Glomerular visceral epithelial cell (primary cell): ENCODE measurements around the gene ABCA3.

Source experiments
- DNase-seq: peaks from one replicate; pipeline ENCODE4 v3.0.0-alpha.2; 2016; ENCODE audit errors: extremely low spot score

The ABCA3 gene

DNA sequence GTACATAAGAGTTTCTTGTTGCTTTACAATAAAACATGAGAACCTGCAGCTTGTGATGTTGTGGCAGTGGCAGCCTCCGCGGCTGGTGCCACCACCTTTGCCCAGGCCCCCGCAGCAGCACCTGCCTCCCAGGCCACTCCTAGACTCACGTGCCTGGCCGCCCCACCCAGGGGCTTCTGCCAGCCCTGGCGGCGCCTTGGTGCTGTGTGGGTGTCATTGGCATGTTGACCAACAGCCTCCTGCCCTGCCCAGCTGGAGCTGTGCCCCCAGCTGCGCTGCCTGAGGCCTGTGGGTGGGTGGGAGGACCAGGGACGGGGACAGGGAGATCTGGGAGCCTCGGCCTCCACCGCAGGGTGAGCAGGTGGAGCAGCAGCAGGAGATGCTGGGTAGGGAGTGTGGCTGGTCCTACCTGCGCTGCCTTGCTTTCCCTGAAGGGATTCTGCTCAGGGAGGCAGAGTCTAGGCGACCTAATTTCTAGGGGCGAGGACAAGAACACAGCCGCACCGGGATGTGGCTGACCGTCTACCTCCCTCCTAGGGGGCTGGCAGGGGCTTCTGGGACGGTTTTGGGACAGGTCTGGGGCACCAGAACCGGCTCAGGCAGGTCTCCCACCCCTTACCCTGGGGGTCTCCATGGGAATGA is 104.7 kb downstream of the ABCA3 start:
- DNase-seq: no peak

DNA sequence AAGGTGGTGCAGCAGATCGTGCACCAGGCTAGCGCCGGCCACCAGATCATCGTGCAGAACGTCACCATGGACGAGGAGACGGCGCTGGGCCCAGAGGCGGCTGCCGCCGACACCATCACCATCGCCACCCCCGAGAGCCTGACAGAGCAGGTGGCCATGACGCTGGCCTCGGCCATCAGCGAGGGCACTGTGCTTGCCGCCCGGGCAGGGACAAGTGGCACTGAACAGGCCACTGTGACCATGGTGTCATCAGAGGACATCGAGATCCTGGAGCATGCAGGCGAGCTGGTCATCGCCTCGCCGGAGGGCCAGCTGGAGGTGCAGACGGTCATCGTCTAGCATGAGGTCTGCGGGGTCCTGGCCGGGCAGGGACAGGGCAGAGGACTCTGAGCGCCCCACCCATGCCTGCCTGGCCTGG is 105.3 kb downstream of the ABCA3 start:
- no peak for DNase-seq

DNA sequence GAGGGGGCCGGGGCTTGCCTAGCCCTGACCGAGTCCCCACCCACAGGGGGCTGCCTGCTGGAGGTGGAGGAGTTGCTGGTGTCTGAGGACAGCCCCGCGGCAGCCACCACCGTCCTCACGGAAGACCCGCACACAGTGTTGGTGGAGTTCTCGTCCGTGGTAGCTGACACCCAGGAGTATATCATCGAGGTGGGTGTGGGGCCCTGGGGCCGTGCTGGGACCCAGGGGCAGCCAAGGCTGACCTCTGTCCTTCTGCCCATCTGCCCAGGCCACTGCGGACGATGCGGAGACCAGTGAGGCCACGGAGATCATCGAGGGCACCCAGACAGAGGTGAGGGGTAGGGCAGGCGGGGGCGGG is 105.7 kb downstream of the ABCA3 start:
- no peak for DNase-seq

DNA sequence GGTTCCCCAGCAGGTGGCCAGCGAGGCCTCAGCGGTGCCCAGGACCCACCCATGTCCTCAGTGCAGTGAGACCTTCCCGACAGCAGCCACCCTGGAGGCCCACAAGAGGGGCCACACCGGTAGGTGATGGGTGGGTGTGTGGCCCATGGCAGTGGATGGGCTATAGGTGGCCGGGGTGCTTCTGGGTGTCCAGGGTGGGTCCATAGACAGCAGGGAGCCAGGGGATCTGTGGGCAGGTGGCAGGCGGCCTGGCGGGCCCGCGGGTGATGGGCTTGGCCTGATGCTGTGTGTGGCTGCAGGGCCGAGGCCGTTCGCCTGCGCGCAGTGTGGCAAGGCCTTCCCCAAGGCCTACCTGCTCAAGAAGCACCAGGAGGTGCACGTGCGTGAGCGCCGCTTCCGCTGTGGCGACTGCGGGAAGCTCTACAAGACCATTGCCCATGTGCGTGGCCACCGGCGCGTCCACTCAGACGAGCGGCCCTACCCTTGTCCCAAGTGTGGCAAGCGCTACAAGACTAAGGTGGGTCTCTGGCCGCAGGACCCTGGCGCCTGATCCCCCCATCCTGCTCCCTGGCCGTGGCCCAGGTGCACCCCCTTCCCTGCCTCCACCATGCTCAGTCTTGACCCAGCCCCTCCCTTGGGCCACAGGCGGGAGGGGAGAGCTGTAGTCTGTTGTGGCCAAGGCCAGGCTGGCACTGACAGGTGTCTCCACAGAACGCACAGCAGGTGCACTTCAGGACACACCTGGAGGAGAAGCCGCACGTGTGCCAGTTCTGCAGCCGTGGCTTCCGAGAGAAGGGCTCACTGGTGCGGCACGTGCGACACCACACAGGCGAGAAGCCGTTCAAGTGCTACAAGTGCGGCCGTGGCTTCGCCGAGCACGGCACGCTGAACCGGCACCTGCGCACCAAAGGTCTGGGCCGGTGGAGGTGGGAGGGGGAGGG is 106.4 kb downstream of the ABCA3 start:
- no peak for DNase-seq

DNA sequence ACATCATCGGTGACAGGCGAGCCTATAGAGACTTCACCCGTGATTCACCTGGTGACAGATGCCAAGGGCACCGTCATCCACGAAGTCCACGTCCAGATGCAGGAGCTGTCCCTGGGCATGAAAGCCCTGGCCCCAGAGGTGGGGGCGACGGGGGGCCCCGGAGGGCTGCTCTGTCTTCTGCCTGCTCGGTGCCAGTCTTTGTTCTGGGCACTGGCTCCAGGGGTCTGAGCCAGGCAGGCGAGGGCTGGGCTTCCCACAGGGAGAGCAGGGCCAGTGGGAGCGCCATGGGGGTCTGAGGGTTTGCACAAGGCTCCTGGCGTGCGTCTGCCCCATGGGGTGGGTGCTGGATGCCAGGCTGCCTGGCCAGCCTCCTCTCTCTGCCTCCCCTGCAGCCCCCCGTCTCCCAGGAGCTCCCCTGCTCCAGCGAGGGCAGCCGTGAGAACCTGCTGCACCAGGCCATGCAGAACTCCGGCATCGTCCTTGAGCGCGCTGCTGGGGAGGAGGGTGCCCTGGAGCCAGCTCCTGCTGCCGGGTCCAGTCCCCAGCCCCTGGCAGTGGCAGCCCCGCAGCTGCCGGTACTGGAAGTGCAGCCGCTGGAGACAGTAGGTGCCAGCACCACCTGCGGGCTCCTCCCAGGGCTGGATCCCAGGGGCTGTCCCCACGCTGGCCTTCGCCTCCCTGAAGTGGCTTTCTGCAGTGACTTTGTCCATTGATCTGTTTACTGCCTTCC is 107.3 kb downstream of the ABCA3 start:
- no peak for DNase-seq

DNA sequence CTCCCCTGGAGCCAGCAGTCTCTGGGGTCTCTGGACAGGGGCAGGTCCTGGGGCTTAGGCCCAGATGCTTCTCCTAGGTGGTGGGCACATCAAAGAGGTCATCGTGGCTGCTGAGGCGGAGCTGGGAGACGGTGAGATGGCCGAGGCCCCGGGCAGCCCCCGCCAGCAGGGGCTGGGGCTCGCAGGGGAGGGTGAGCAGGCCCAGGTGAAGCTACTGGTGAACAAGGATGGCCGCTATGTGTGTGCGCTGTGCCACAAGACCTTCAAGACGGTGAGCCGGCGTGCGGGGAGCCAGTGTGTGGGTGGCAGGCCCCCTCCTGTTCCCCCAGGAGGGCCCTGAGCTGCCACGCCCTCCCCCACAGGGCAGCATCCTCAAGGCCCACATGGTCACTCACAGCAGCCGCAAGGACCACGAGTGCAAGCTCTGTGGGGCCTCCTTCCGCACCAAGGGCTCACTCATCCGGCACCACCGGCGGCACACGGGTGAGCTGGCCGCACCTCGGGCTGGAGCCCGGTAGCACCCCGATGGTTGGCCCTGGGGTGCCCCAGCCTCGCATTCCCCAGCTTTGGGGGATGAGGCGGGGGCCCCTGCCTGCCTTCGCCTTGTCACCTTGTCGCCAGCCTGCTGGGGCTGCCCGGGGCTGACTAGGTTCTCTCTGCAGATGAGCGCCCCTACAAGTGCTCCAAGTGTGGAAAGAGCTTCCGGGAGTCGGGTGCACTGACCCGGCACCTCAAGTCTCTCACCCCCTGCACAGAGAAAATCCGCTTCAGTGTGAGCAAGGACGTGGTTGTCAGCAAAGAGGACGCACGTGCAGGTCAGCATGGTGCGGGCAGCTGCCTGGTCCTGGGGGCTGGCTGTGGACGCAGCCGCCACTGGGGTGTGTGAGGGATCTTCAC is 108.2 kb downstream of the ABCA3 start:
- DNase-seq: no peak

DNA sequence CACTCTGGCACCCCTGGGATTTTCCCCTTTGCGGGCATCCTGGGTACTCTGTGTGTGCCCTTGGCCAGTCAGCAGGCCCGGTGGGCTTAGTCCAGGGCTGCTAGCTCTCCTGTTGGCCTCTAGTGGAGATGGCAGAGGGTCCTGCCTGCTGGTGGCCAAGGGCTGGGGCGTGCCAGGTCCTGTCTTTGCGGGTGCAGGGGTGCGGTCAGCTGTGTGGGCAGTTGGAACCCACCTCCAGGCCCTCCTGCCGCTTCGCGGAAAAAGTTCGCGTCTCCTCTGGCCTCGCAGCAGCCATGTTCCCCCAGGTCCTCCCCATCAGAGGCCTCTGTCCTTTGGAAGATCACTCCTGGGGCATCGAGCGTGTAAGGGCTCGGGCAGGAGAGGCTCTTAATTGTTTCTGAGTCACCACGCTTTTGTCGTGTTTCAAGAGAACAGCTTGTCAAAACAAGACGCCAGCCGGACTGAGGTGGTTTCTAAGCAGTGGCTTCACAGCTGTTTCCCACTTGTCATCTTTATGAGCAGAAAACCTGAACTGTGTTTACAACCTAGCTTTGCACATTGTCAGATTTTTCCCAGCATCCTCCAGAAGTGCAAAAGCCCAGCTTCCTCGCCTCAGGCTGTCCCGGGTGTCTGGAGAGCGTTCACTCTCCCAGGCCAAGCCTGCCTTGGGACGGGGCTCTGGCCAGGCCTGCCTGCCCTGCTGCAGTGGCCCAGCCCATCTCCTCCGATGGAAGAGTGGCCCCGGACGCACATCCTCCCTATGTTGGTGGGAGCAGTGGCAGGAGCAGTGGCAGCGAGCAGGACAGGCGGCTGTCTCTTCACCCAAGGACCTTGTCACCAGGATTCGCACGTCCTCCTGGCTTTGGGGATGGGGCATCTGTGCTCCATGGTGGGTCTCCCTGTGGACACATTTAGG is 109.3 kb downstream of the ABCA3 start:
- DNase-seq: no peak

DNA sequence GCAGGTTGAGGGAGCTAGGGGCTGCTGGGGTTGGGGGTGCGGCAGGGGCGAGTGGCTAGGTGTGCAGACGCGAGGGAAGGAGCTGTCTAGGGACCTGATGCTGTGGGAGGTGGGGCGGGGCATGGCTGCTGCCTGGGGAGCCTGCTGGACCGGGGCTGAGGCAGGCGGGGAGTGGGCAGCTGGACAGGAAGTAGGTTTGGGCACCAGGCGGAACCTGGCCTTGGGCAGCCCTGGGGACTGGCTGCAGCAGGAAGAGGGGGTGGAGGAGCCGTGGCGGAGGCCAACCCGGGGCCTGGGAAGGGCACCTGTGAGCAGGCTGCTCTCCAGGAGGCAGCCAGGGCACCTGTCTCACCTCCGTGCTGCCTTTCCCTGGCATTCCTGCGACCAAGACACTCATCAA is 110.2 kb downstream of the ABCA3 start:
- DNase-seq: no peak

DNA sequence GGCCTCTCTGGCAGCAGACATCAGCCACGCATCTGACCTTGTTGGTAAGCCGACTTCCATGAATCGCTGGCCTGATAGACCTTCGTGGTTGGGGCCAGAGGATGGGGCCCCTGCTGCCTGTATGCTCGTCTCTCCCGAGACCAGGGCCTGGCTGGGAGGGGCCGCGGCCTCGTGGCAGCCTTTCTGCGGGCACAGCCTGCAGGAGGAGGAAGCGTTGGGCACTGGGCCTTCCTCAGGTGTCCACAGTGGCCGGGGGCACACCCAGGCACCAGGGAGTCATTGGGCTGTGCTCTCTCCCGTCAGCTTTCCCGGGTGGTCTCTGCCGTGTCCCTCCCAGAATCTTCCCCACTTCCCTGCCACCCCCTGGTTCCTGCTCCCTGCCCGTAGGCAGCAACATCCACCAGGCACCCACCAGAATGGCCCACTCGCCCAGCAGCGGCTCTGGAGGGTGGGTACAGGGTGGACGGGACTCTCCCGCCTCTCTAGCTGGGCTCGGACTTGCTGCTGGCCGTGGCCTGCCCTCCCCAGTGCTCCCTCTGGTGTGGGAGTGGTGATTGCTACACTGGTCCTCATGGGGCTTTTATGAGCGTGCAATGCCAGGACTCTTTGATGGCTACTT is 110.8 kb downstream of the ABCA3 start:
- no peak for DNase-seq

DNA sequence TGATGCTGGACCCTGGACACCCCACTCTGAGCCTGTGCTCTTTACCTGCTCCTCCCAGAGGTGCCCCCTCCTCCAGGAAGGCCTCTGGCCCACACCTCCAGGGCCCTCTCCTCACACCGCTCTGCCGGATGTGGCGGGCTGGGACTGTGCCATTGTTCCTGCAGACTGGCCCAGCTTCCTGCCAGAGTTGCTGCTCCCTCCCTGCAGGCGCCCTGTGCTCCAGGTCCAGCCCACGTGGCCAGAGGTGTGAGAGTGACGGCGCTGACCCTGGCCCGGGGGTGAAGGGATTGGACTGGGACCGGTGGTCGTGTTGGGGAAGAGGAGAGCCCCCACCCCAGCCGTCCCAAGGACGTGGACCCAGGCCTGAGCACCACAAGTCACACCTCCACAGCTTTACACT is 111.4 kb downstream of the ABCA3 start:
- no peak for DNase-seq

DNA sequence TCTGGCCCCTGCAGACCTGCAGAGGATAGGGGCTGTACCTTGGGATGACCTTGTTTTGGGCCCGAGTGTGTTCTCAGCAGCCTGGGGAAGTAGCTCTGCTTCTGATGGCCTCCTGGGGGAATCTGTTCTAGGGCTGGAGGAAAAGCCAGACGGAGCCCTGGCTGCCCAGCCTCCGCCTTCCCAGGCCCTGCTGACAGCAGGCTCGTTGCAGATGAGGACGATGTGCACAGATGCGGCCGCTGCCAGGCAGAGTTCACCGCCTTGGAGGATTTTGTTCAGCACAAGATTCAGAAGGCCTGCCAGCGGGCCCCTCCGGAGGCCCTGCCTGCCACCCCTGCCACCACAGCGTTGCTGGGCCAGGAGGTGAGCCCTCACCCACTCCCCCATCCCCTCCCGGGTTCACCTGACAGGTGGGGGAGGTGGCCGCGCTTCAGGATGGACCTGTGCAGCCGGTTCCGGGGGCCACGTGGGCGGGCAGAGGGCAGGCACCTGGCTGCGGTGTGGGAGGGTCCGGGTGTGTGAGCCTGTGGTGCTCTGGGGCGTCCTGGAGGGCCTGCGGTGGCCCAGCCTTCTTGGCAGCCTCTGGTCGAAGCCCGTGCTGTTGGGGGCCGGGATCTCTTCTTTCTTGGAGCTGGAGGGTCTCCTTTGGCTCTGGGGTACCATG is 112.2 kb downstream of the ABCA3 start:
- DNase-seq: no peak

DNA sequence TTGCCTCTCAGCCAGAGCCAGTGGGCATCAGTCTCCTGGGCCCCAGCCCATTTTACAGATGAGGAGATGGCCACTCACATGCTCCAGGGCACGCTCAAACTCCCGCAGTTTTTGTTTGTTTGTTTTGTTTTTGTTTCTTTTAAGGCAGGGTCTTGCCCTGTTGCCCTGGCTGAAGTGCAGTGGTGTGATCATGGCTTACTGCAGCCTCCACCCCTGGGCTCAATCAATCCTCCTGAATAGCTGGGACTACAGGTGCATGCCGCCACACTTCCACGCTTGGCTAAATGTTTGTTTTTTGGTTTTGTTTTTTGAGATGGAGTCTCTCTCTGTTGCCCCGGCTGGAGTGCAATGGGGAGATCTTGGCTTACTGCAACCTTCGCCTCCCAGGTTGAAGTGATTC is 113.6 kb downstream of the ABCA3 start:
- DNase-seq: no peak

DNA sequence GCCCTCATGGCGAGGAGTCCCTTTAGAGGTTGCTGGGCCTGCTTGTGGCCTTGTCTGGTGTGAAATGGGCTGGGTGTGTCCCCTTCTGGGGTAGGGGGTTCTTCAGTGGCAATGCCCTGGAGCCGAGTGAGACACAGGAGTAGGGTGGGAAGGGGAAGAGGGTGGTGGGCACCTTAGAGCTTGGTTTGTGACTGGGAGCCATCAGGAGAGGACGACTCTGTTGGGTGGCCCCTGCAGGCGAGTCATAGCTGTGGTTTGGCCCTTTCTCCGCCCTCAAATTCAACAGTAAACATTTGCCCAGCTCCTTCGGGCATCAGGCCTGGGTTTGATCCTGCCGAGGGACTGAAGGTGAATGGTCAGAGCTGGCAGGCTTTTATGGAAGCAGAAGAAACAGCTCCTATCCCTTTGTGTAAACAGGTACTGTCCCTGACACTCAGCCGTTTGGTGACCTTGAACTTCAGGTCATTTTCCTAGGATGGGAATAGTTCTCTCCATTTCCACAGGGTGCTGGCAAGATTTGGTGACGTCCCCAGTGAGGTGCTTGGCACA is 114.2 kb downstream of the ABCA3 start:
- peak; percentile 40 for DNase-seq
